Nephron progenitor cell (in vitro differentiated cells): ENCODE results near the gene IQGAP3.
A peak's percentile ranks its signal among the peaks of the same experiment; 100 is the strongest.

Experiments
- DNase-seq: peaks from one replicate; pipeline ENCODE4 v3.0.0; 2021
- H3K27ac Mint-ChIP-seq: 2 replicates; pipeline ENCODE4 v1.8.0; 2021; ENCODE audit warnings: mild to moderate bottlenecking, moderate library complexity, mixed read lengths
- H3K27me3 Mint-ChIP-seq: 2 replicates; pipeline ENCODE4 v1.8.0; 2021; ENCODE audit warnings: mild to moderate bottlenecking, low read depth, mixed read lengths; ENCODE audit not compliant: poor library complexity
- H3K36me3 Mint-ChIP-seq: 2 replicates; pipeline ENCODE4 v1.8.0; 2021; ENCODE audit warnings: low read depth, mixed read lengths
- H3K4me1 Mint-ChIP-seq: 2 replicates; pipeline ENCODE4 v1.8.0; 2021; ENCODE audit warnings: mixed read lengths
- H3K4me3 Mint-ChIP-seq: 2 replicates; pipeline ENCODE4 v1.8.0; 2021; ENCODE audit warnings: mild to moderate bottlenecking, moderate library complexity, mixed read lengths
- H3K9me3 Mint-ChIP-seq: 2 replicates; pipeline ENCODE4 v1.8.0; 2021; ENCODE audit warnings: mild to moderate bottlenecking, moderate library complexity, mixed read lengths
- CTCF ChIP-seq: fragments of 200-600 bp; sonication (generic); IDR thresholded peaks from 2 replicates; pipeline ENCODE4 v1.5.0; 2021; ENCODE audit warnings: antibody characterized with exemption

The IQGAP3 gene

GRCh38 chr1:156586892-156587477 is 14.6 kb upstream of the IQGAP3 start:
- TF ChIP-seq CTCF, result no peak
- H3K4me1 Mint-ChIP-seq, result peaks cover 51% of the 10 kb centered on the region
- no peaks in the 10 kb centered on the region for H3K9me3 Mint-ChIP-seq
- H3K27ac Mint-ChIP-seq, result no peak overlapping the region
- H3K36me3 Mint-ChIP-seq, result no peaks in the 10 kb centered on the region
- no peak for DNase-seq
- peaks cover 20% of the 10 kb centered on the region for H3K27me3 Mint-ChIP-seq
- H3K4me3 Mint-ChIP-seq, result no peak overlapping the region

GRCh38 chr1:156586323-156586722 is 14.0 kb upstream of the IQGAP3 start:
- Mint-ChIP-seq H3K4me3 (no peak overlapping the region), H3K27ac (no peak overlapping the region), H3K36me3 (no peaks in the 10 kb centered on the region), H3K4me1 (peaks cover 53% of the 10 kb centered on the region), H3K9me3 (no peaks in the 10 kb centered on the region), H3K27me3 (peaks cover 20% of the 10 kb centered on the region)
- no peak for TF ChIP-seq CTCF
- no peak for DNase-seq

GRCh38 chr1:156584813-156585212 is 12.4 kb upstream of the IQGAP3 start:
- no peak for TF ChIP-seq CTCF
- H3K36me3 Mint-ChIP-seq, result no peaks in the 10 kb centered on the region
- peaks cover 57% of the 10 kb centered on the region for H3K4me1 Mint-ChIP-seq

GRCh38 chr1:156583821-156584622 is 11.7 kb upstream of the IQGAP3 start:
- H3K36me3 Mint-ChIP-seq, result no peaks in the 10 kb centered on the region
- TF ChIP-seq CTCF, result peak; percentile 83
- H3K27ac Mint-ChIP-seq, result peak overlapping the region; percentile 39
- no peaks in the 10 kb centered on the region for H3K9me3 Mint-ChIP-seq
- peaks cover 23% of the 10 kb centered on the region for H3K27me3 Mint-ChIP-seq
- peak overlapping the region; percentile 64 for H3K4me3 Mint-ChIP-seq
- peak; percentile 80 for DNase-seq
- H3K4me1 Mint-ChIP-seq, result peaks cover 64% of the 10 kb centered on the region

More at GRCh38 chr1:156584813-156585212, 12.4 kb upstream of the IQGAP3 start:
- no peak overlapping the region for H3K4me3 Mint-ChIP-seq
- no peak overlapping the region for H3K27ac Mint-ChIP-seq
- H3K27me3 Mint-ChIP-seq, result peaks cover 20% of the 10 kb centered on the region
- DNase-seq, result no peak
- no peaks in the 10 kb centered on the region for H3K9me3 Mint-ChIP-seq

- no peak for TF ChIP-seq CTCF
- H3K9me3 Mint-ChIP-seq, result no peaks in the 10 kb centered on the region
- peak overlapping the region; percentile 72 for H3K27ac Mint-ChIP-seq
- H3K36me3 Mint-ChIP-seq, result no peaks in the 10 kb centered on the region
- peaks cover 11% of the 10 kb centered on the region for H3K27me3 Mint-ChIP-seq
- no peak for DNase-seq
- H3K4me1 Mint-ChIP-seq, result peaks cover 76% of the 10 kb centered on the region
- H3K4me3 Mint-ChIP-seq, result no peak overlapping the region
These were observed 10.1 kb upstream of the IQGAP3 start for GRCh38 chr1:156582388-156583017.
